ENCODE measurements around the gene NOTCH4.

GRCh38 chr6:32184084-32184640 is 39.7 kb downstream of the NOTCH4 start, which contains the start of gene AGER:
- TF ChIP-seq CTCF (IDR thresholded peaks at IDR 0.05; ENCODE audit: low read length) (no peak), EZH2 (optimal IDR thresholded peaks at IDR 0.05; ENCODE audit: low read depth, low read length) (no peak), EZH2phosphoT487 (IDR thresholded peaks at IDR 0.05; ENCODE audit: low read length) (no peak)

All from MM.1S (cell line).